Measurements from ENCODE around the gene BCAS3. TPM values are rescaled to one million over a fixed set of nuclear protein-coding genes. Genes with fewer than 3 reads are reported as not detected.
A peak's percentile ranks its signal among the peaks of the same experiment; 100 is the strongest.
"Not testable (repeated sequence)": the region's sequence is repeated elsewhere in the genome, so short reads cannot be mapped to it uniquely, and the experiment has no call there.

Gene BCAS3
- total RNA-seq, 2 experiments from 2014 or later: 20.1 to 31.8 TPM

DNA sequence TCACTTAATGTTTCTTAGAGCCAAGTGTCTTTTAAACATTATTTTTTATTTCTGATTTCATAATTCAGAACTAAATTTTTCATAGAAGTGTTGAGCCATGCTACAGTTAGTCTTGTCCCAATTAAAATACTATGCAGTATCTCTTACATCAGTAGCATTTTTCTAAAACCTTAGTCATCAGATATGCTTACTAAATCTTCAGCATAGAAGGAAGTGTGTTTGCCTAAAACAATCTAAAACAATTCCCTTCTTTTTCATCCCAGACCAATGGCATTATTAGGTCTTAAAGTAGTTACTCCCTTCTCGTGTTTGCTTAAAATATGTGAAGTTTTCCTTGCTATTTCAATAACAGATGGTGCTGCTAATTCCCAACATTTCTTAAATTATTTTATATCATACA, 13.6 kb upstream of the BCAS3 start:
- Mint-ChIP-seq H3K27me3 (no peaks in the 10 kb centered on the region), H3K4me1 (ENCODE audit: low read depth) (no peaks in the 10 kb centered on the region), H3K27ac (no peak overlapping the region), H3K9me3 (no peaks in the 10 kb centered on the region), H3K4me3 (no peak overlapping the region), H3K36me3 (ENCODE audit: low read depth) (peaks cover 47% of the 10 kb centered on the region)
- H3K4me3 ChIP-seq (ENCODE audit: low read length): no peak overlapping the region
- intact Hi-C loops (cut with DNase I, micrococcal nuclease): no loop called here
- ChIA-PET CTCF (no interaction called here), POLR2A (no interaction called here)
- TF ChIP-seq CTCF (IDR thresholded peaks at IDR 0.05): no peak
- ATAC-seq (ENCODE audit: poor library complexity): no peak
- no peaks in the 10 kb centered on the region for H3K9me3 ChIP-seq (ENCODE audit: control insufficient read depth in 1 of 2, insufficient read depth in 1 of 2, low read length in 2 of 2)
- peaks cover 8% of the 10 kb centered on the region for H3K36me3 ChIP-seq (ENCODE audit: insufficient read depth, low read length)
- H3K27ac ChIP-seq (ENCODE audit: low read depth in 1 of 2, low read length in 2 of 2): no peak overlapping the region
- no peak for DNase-seq
- no peaks in the 10 kb centered on the region for H3K4me1 ChIP-seq (ENCODE audit: insufficient read depth, low read length)
- H3K27me3 ChIP-seq (ENCODE audit: control insufficient read depth in 1 of 2, insufficient read depth in 2 of 2, low read length in 2 of 2): no peaks in the 10 kb centered on the region

DNA sequence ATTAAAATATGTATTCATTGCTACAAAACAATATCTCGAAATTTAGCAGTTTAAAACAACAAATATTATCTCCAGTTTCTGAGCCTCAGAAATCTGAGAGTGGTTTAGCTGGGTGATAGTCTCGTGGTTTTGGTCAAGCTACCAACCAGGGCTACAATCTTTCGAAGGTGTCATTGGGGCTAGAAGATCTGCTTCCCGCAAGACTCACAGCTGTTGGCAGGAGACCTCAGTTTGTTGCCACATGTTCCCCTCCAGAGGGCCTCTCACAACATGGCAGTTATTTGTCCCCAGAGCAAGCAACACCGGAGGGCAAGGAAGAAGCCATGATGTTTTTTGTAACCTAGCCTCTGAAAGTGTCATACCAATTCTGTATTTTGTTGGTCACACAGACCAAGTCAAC, 12.0 kb upstream of the BCAS3 start:
- Mint-ChIP-seq H3K4me1 (ENCODE audit: low read depth) (no peaks in the 10 kb centered on the region), H3K27me3 (no peaks in the 10 kb centered on the region), H3K27ac (no peak overlapping the region), H3K4me3 (no peak overlapping the region), H3K36me3 (ENCODE audit: low read depth) (peaks cover 34% of the 10 kb centered on the region), H3K9me3 (no peaks in the 10 kb centered on the region)
- no peaks in the 10 kb centered on the region for H3K9me3 ChIP-seq (ENCODE audit: control insufficient read depth in 1 of 2, insufficient read depth in 1 of 2, low read length in 2 of 2)
- ATAC-seq (ENCODE audit: poor library complexity): no peak
- no peak overlapping the region for H3K4me3 ChIP-seq (ENCODE audit: low read length)
- peaks cover 8% of the 10 kb centered on the region for H3K36me3 ChIP-seq (ENCODE audit: insufficient read depth, low read length)
- H3K27ac ChIP-seq (ENCODE audit: low read depth in 1 of 2, low read length in 2 of 2): no peak overlapping the region
- no peaks in the 10 kb centered on the region for H3K4me1 ChIP-seq (ENCODE audit: insufficient read depth, low read length)
- DNase-seq: peak in 1 of 14 experiments; percentile 7
- H3K27me3 ChIP-seq (ENCODE audit: control insufficient read depth in 1 of 2, insufficient read depth in 2 of 2, low read length in 2 of 2): no peaks in the 10 kb centered on the region
- POLR2A ChIA-PET: no interaction called here
- TF ChIP-seq CTCF (IDR thresholded peaks at IDR 0.05): no peak
- CTCF ChIA-PET: no interaction called here
- intact Hi-C loops (cut with DNase I, micrococcal nuclease): no loop called here

DNA sequence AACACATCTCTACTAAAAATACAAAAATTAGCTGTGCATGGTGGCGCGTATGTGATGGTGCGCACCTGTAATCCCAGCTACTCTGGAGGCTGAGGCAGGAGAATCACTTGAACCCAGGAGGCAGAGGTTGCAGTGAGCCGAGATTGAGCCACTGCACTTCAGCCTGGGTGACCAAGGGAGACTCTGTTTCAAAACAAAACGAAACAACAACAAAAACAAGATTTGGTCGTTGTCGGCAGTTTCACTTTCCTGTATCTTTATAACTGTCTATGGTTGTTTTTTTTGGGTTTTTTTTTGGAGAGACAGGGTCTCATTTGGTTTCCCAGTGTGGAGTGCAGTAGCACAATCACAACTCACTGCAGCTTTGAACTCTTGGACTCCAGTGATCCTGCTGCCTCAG, 8.9 kb upstream of the BCAS3 start:
- H3K9me3 Mint-ChIP-seq; H3K27me3 ChIP-seq (ENCODE audit: control insufficient read depth in 1 of 2, insufficient read depth in 2 of 2, low read length in 2 of 2); H3K27me3 Mint-ChIP-seq; H3K4me1 Mint-ChIP-seq (ENCODE audit: low read depth); H3K4me3 ChIP-seq (ENCODE audit: low read length); CTCF ChIA-PET; DNase-seq; H3K9me3 ChIP-seq (ENCODE audit: control insufficient read depth in 1 of 2, insufficient read depth in 1 of 2, low read length in 2 of 2); POLR2A ChIA-PET; ATAC-seq (ENCODE audit: poor library complexity); H3K36me3 ChIP-seq (ENCODE audit: insufficient read depth, low read length); H3K4me1 ChIP-seq (ENCODE audit: insufficient read depth, low read length); H3K27ac ChIP-seq (ENCODE audit: low read depth in 1 of 2, low read length in 2 of 2); intact Hi-C loops (cut with DNase I, micrococcal nuclease); H3K4me3 Mint-ChIP-seq; H3K27ac Mint-ChIP-seq: not testable (repeated sequence)
- peaks cover 12% of the 10 kb centered on the region for H3K36me3 Mint-ChIP-seq (ENCODE audit: low read depth)

DNA sequence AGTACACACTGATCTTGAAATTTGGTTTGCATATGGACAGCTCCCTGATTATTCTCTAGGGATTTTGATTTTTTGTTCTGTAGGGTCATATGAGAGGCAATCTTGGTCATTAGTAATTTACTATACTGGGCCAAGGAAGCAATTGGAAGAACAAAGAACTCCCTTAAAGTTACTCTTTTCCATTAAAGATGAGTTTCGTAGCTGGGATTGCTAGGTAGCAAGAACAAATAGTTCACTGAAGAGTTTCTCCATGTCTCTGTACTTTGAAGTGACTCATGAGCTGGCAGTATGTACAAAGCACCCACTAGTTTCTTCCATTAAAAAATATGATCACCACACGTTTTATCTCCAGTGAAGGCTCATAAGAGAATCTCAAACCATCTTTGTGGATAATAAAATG, 6.2 kb upstream of the BCAS3 start:
- Mint-ChIP-seq H3K27me3 (no peaks in the 10 kb centered on the region), H3K36me3 (ENCODE audit: low read depth) (no peaks in the 10 kb centered on the region), H3K4me3 (no peak overlapping the region), H3K4me1 (ENCODE audit: low read depth) (no peaks in the 10 kb centered on the region), H3K27ac (no peak overlapping the region), H3K9me3 (no peaks in the 10 kb centered on the region)
- Histone ChIP-seq H3K27me3 (ENCODE audit: control insufficient read depth in 1 of 2, insufficient read depth in 2 of 2, low read length in 2 of 2) (no peaks in the 10 kb centered on the region), H3K4me1 (ENCODE audit: insufficient read depth, low read length) (peaks cover 2% of the 10 kb centered on the region), H3K36me3 (ENCODE audit: insufficient read depth, low read length) (no peaks in the 10 kb centered on the region), H3K27ac (ENCODE audit: low read depth in 1 of 2, low read length in 2 of 2) (no peak overlapping the region), H3K4me3 (ENCODE audit: low read length) (no peak overlapping the region), H3K9me3 (ENCODE audit: control insufficient read depth in 1 of 2, insufficient read depth in 1 of 2, low read length in 2 of 2) (peaks cover 0 to 3% of the 10 kb centered on the region in 2 experiments)
- POLR2A ChIA-PET: no interaction called here
- CTCF ChIA-PET: no interaction called here
- intact Hi-C loops (cut with DNase I, micrococcal nuclease): no loop called here
- ATAC-seq (ENCODE audit: poor library complexity): no peak
- DNase-seq: no peak
- TF ChIP-seq CTCF (IDR thresholded peaks at IDR 0.05): no peak

GRCh38 chr17:60674637-60675036, 3.0 kb upstream of the BCAS3 start:
- Mint-ChIP-seq H3K4me3 (peak overlapping the region; percentile 38), H3K36me3 (ENCODE audit: low read depth) (peaks cover 12% of the 10 kb centered on the region), H3K4me1 (ENCODE audit: low read depth) (peaks cover 22% of the 10 kb centered on the region)
- ATAC-seq (ENCODE audit: poor library complexity); H3K27ac Mint-ChIP-seq; DNase-seq; H3K27ac ChIP-seq (ENCODE audit: low read depth in 1 of 2, low read length in 2 of 2); H3K4me3 ChIP-seq (ENCODE audit: low read length); POLR2A ChIA-PET; H3K9me3 ChIP-seq (ENCODE audit: control insufficient read depth in 1 of 2, insufficient read depth in 1 of 2, low read length in 2 of 2); H3K27me3 ChIP-seq (ENCODE audit: control insufficient read depth in 1 of 2, insufficient read depth in 2 of 2, low read length in 2 of 2); H3K9me3 Mint-ChIP-seq; H3K27me3 Mint-ChIP-seq; H3K36me3 ChIP-seq (ENCODE audit: insufficient read depth, low read length); CTCF ChIA-PET: not testable (repeated sequence)
- H3K4me1 ChIP-seq (ENCODE audit: insufficient read depth, low read length): peaks cover 13% of the 10 kb centered on the region
- intact Hi-C loops (cut with DNase I, micrococcal nuclease): loop anchor here in 1 of 2 experiments (2.0 to 5.0 kb wide), 4 partner anchors 76 to 1393 kb away; partner anchors contain the start of genes APPBP2, MED13 and USP32
